Measurements from ENCODE around the gene SH3BGRL2. TPM values are rescaled to one million over a fixed set of nuclear protein-coding genes. Genes with fewer than 3 reads are reported as not detected.

The SH3BGRL2 gene
- total and polyA plus RNA-seq, 2 experiments from 2014 or later, result 8.4 to 24.5 TPM

DNA sequence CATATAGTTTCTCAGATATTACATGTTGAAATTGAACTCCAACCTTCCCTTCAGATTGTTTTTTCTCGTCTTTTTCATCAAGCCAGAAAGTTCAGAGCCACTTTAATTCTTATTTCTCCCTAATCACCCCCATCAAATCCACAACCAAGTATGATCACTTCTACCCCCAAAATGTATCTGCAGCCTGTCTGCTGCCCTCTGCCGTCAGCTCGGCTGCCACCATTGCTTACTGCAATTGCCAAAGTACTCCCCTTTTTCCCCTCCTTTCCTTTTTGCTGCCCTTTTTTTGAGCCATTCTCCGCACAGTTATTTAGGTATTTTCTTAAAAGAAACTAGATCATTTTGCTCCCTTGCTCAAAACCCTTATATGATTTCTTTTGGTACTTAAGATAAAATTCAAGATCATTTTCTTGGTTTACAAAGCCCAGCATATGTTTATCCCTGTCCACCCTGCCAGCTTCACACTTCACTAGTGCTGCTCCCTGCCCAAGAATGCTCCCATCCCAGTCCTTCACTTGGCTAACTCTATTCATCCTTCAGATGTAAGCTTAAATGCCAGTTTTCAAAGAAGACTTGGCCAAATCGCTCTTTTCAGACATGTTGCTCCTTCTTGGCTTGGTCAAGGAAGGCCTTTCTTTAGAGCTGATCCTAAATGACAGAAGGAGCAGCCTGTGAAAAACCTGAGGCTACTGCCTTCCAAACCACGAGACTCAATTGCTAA is 63.7 kb downstream of the SH3BGRL2 start:
- Histone ChIP-seq H3K79me2 (replicated peaks; ENCODE audit: insufficient read depth) (no peaks in the 10 kb centered on the region), H3K4me2 (no peak overlapping the region), H3F3A (replicated peaks; ENCODE audit: low read depth) (no peaks in the 10 kb centered on the region), H3K4me3 (no peak overlapping the region), H2AFZ (no peak overlapping the region), H3K27ac (ENCODE audit: low read depth) (peak overlapping the region; percentile 21; the same call in 1 of the 2 replicates), H3K27me3 (ENCODE audit: insufficient read depth) (no peaks in the 10 kb centered on the region), H3K4me1 (ENCODE audit: insufficient read depth) (peaks cover 11% of the 10 kb centered on the region), H3K9me2 (ENCODE audit: insufficient read depth) (no peaks in the 10 kb centered on the region), H4K20me1 (replicated peaks; ENCODE audit: insufficient read depth) (no peaks in the 10 kb centered on the region), H3K36me3 (ENCODE audit: insufficient read depth) (no peaks in the 10 kb centered on the region)
- peaks cover 11% of the 10 kb centered on the region; the same call in 2 of the 3 replicates for H3K36me3 Mint-ChIP-seq (ENCODE audit: low read depth)
- peak; percentile 46 for DNase-seq (ENCODE audit: low spot score)
- no peaks in the 10 kb centered on the region for H3K27me3 Mint-ChIP-seq (ENCODE audit: insufficient read depth, low read depth, poor library complexity)
- TF ChIP-seq JUNB (IDR thresholded peaks at IDR 0.05; ENCODE audit: unreplicated experiment) (no peak), REST (IDR thresholded peaks at IDR 0.05; ENCODE audit: unreplicated experiment) (no peak), CREB1 (CRISPR knock-in tag; IDR thresholded peaks at IDR 0.05; ENCODE audit: low read depth) (no peak), CTCF (conservative IDR thresholded peaks at IDR 0.05; ENCODE audit: low read depth in 2 of 2) (peak; percentile 64 to 68), ETS1 (IDR thresholded peaks at IDR 0.05) (no peak)
- ATAC-seq, result peak; percentile 72
- peaks cover 7% of the 10 kb centered on the region; the same call in 2 of the 3 replicates for H3K9me3 Mint-ChIP-seq
- peaks cover 28% of the 10 kb centered on the region; the same call in 2 of the 3 replicates for H3K4me1 Mint-ChIP-seq
- H3K27ac Mint-ChIP-seq, result peak overlapping the region; percentile 33; the same call in 1 of the 2 replicates
- H3K4me3 Mint-ChIP-seq, result no peak overlapping the region

DNA sequence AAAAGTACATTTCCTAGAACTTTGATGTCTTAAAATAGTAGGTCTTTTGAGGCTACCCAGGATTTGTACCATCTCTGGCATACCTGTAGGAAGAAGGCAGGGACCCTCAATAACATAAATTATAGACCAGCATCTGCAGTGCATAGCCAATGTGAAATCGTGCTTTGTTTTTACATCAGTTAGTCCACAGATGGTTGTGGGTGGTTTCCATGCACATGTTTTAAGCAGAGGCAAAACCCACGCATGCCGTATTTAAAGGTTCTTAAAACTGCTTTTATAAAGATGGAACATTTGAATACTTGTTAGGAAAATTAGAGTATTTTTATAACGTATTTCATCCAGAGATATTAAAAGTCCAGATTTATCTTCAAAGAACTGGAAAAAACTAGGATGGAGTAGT is 66.3 kb downstream of the SH3BGRL2 start:
- no peaks in the 10 kb centered on the region for H3F3A ChIP-seq (replicated peaks; ENCODE audit: low read depth)
- H3K4me2 ChIP-seq, result no peak overlapping the region
- H3K9me2 ChIP-seq (ENCODE audit: insufficient read depth), result no peaks in the 10 kb centered on the region
- peaks cover 11% of the 10 kb centered on the region for H3K4me1 ChIP-seq (ENCODE audit: insufficient read depth)
- H3K27me3 ChIP-seq (ENCODE audit: insufficient read depth), result no peaks in the 10 kb centered on the region
- Mint-ChIP-seq H3K9me3 (no peaks in the 10 kb centered on the region; the same call in 2 of the 3 replicates), H3K4me3 (no peak overlapping the region), H3K36me3 (ENCODE audit: low read depth) (no peaks in the 10 kb centered on the region), H3K27ac (no peak overlapping the region), H3K4me1 (peaks cover 28% of the 10 kb centered on the region; the same call in 2 of the 3 replicates), H3K27me3 (ENCODE audit: insufficient read depth, low read depth, poor library complexity) (no peaks in the 10 kb centered on the region)
- H3K27ac ChIP-seq (ENCODE audit: low read depth), result no peak overlapping the region
- H4K20me1 ChIP-seq (replicated peaks; ENCODE audit: insufficient read depth), result no peaks in the 10 kb centered on the region
- no peaks in the 10 kb centered on the region for H3K36me3 ChIP-seq (ENCODE audit: insufficient read depth)
- ATAC-seq (no peak), DNase-seq (ENCODE audit: low spot score) (no peak)
- no peak overlapping the region for H2AFZ ChIP-seq
- H3K79me2 ChIP-seq (replicated peaks; ENCODE audit: insufficient read depth), result no peaks in the 10 kb centered on the region
- no peak overlapping the region for H3K4me3 ChIP-seq
- TF ChIP-seq ETS1 (IDR thresholded peaks at IDR 0.05) (no peak), CTCF (conservative IDR thresholded peaks at IDR 0.05; ENCODE audit: low read depth in 2 of 2) (no peak), NANOG (IDR thresholded peaks at IDR 0.05; ENCODE audit: borderline replicate concordance) (no peak), ZNF331 (CRISPR knock-in tag; IDR thresholded peaks at IDR 0.05; ENCODE audit: low read depth) (no peak), EZH2 (IDR thresholded peaks at IDR 0.05; ENCODE audit: low read depth, unreplicated experiment) (no peak)
